CD4-positive, alpha-beta T cell treated with Interleukin-6 at 100 ng/mL for 8 hours (primary cell): Measurements from ENCODE around the gene PRLR.
"Not testable (repeated sequence)": the region's sequence is repeated elsewhere in the genome, so short reads cannot be mapped to it uniquely, and the experiment has no call there.

Experiments used
- DNase-seq: peaks from one replicate; pipeline ENCODE4 v3.0.0-alpha.2; 2020; ENCODE audit warnings: mixed read lengths, low spot score

Gene PRLR

GRCh38 chr5:35230038-35230611 lies at the start of gene PRLR:
TSS of gene PRLR (minus strand) at chr5:35230487. CDS start at chr5:35089620, 140,867 bp downstream.
- DNase-seq: no peak

- DNase-seq: no peak
These were observed 44.7 kb upstream of the PRLR start for GRCh38 chr5:35274839-35275509.

- no peak for DNase-seq
These were observed 38.7 kb upstream of the PRLR start for GRCh38 chr5:35269006-35269405.

GRCh38 chr5:35266276-35266675 lies 36.0 kb upstream of the PRLR start:
- DNase-seq: no peak

- DNase-seq: no peak
These were observed 34.2 kb upstream of the PRLR start for GRCh38 chr5:35264509-35264908.

- DNase-seq: no peak
These were observed 33.1 kb upstream of the PRLR start for GRCh38 chr5:35263266-35263877.

GRCh38 chr5:35253582-35253981 lies 23.3 kb upstream of the PRLR start:
- DNase-seq: no peak

- no peak for DNase-seq
These were observed 22.7 kb upstream of the PRLR start for GRCh38 chr5:35252963-35253362.

GRCh38 chr5:35248843-35249780 lies 18.8 kb upstream of the PRLR start:
- no peak for DNase-seq

GRCh38 chr5:35247648-35248034 lies 17.4 kb upstream of the PRLR start:
- no peak for DNase-seq

- no peak for DNase-seq
These were observed 16.8 kb upstream of the PRLR start for GRCh38 chr5:35246900-35247647.

GRCh38 chr5:35246411-35246810 lies 16.1 kb upstream of the PRLR start:
- DNase-seq: no peak

GRCh38 chr5:35245371-35245770 lies 15.1 kb upstream of the PRLR start:
- DNase-seq: not testable (repeated sequence)

GRCh38 chr5:35244171-35244570 lies 13.9 kb upstream of the PRLR start:
- no peak for DNase-seq

- no peak for DNase-seq
These were observed 12.5 kb upstream of the PRLR start for GRCh38 chr5:35242702-35243258.

- DNase-seq: no peak
These were observed 10.6 kb upstream of the PRLR start for GRCh38 chr5:35240892-35241291.

- DNase-seq: no peak
These were observed 9.8 kb upstream of the PRLR start for GRCh38 chr5:35239911-35240610.

GRCh38 chr5:35239476-35239875 lies 9.2 kb upstream of the PRLR start:
- DNase-seq: no peak

- DNase-seq: no peak
These were observed 7.5 kb upstream of the PRLR start for GRCh38 chr5:35237580-35238376.

- no peak for DNase-seq
These were observed 6.5 kb upstream of the PRLR start for GRCh38 chr5:35236770-35237169.
